Cardiac ventricle fibroblast (primary cell): Measurements from ENCODE around the gene MUC5B. TPM values are rescaled to one million over a fixed set of nuclear protein-coding genes. Genes with fewer than 3 reads are reported as not detected.

Experiments
- total RNA-seq: library from RNA; depleted of rRNA; stranded (reverse); fragments of >200 nt; gene quantifications from 2 replicates; pipeline ENCODE4 v1.2.3, GENCODE V29; 2015

The MUC5B gene, protein sequence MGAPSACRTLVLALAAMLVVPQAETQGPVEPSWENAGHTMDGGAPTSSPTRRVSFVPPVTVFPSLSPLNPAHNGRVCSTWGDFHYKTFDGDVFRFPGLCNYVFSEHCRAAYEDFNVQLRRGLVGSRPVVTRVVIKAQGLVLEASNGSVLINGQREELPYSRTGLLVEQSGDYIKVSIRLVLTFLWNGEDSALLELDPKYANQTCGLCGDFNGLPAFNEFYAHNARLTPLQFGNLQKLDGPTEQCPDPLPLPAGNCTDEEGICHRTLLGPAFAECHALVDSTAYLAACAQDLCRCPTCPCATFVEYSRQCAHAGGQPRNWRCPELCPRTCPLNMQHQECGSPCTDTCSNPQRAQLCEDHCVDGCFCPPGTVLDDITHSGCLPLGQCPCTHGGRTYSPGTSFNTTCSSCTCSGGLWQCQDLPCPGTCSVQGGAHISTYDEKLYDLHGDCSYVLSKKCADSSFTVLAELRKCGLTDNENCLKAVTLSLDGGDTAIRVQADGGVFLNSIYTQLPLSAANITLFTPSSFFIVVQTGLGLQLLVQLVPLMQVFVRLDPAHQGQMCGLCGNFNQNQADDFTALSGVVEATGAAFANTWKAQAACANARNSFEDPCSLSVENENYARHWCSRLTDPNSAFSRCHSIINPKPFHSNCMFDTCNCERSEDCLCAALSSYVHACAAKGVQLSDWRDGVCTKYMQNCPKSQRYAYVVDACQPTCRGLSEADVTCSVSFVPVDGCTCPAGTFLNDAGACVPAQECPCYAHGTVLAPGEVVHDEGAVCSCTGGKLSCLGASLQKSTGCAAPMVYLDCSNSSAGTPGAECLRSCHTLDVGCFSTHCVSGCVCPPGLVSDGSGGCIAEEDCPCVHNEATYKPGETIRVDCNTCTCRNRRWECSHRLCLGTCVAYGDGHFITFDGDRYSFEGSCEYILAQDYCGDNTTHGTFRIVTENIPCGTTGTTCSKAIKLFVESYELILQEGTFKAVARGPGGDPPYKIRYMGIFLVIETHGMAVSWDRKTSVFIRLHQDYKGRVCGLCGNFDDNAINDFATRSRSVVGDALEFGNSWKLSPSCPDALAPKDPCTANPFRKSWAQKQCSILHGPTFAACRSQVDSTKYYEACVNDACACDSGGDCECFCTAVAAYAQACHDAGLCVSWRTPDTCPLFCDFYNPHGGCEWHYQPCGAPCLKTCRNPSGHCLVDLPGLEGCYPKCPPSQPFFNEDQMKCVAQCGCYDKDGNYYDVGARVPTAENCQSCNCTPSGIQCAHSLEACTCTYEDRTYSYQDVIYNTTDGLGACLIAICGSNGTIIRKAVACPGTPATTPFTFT (N-terminal part only)
- total RNA-seq: under 0.01 TPM in 1 of 2 replicates, not detected in the other

DNA sequence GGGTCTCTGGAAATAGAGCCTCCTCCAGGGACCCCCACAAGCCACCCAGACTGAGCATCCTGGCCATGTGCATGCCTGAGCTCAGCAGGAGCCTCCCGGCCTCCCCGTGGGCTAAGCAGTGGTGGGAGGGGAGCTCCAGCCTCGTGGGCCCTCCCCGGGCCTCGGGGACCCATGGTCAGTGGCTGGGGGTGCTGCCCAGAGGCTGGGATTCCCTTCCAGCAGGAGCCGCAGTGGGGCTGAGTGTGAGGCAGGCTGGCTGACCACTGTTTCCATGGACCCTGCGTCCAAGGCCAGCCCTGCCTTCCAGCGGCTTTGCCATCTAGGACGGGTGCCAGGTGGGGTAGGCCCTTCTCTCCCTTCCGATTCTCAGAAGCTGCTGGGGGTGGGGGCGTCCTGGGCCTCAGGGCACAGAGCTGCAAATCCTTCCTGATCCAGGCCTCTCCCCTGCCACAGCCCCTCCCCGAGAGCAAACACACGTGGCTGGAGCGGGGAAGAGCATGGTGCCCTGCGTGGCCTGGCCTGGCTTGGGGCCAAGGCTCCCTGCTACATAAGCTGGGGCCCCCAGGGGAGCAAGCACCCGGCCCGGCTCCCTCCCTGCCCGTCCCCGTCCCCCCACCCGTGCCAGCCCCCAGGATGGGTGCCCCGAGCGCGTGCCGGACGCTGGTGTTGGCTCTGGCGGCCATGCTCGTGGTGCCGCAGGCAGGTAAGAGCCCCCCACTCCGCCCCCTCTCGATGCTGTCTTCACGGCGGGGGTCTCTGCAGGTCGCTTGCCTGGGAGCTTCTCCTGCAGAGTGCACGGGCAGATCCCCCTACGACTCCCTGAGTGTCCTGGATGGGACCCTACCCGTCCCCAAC lies at the start of gene MUC5B:
Gene MUC5B, plus strand, starts transcription at position 576 of the 855 bp plus-strand sequence. Its CDS starts 58 bp downstream, at position 634.

DNA sequence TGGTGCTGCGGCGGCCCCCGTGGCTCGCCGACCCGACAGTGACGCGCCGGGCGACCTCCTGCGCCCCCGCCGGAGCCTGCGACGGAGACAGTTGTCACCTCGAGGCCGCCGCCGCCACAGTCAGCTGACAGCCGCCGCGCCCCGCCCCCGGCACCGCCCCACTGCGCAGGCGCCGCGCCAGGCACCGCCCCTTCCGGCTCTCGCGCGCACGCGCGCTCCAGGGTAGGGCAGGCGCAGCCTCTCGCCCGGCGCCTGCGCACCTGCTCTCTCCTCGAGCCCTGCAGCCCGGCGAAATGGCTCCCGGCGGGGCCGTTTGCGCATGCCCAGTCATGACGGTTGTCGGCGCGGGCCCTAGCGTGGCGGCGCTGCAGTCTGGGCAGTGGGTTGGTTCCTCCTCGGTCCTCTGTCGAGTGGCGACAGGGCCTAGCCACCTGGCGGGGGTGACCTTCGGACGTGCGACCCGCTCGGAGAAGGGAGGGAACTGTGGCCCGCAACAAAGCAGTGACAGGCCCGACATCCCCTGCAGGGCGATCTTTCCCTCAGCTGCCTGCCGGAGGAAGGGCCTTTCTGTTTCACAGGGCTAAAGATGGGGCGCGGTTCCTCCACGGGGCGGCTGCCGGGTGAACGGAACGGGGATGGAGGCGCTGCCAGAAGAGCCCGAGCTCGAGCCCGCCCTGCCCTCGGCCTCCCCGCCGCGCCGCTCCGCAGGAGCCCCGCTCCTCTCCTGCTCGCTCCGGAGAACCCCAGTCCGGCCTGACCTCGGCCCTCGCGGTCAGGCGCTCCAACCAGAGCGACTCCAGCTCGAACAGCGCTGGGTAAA lies 86.8 kb downstream of the MUC5B start, which contains the start of gene TOLLIP:
Gene TOLLIP, minus strand, starts transcription at position 135 of the 820 bp plus-strand sequence. Its CDS starts 134 bp downstream, at position 1.

Other genes with a start within 250 kb of the MUC5B start
- not detected in 2 replicates for gene MUC6, start 186.3 kb upstream of the MUC5B start, total RNA-seq
- gene MUC2, start 148.2 kb upstream of the MUC5B start, total RNA-seq: not detected in 2 replicates
- not detected in 2 replicates for gene MUC5AC, start 65.1 kb upstream of the MUC5B start, total RNA-seq
- gene TOLLIP, start 86.6 kb downstream of the MUC5B start, total RNA-seq: 31.9 and 32.1 TPM in 2 replicates
- not detected in 2 replicates for gene BRSK2, start 166.9 kb downstream of the MUC5B start, total RNA-seq